Osteoblast (primary cell): ENCODE results near the gene MLKL. TPM values are rescaled to one million over a fixed set of nuclear protein-coding genes. Genes with fewer than 3 reads are reported as not detected.

Source experiments
- DNase-seq: peaks from one replicate; pipeline ENCODE4 v3.0.0; 2011; ENCODE audit warnings: low spot score, mixed read lengths; ENCODE audit not compliant: insufficient read length; ENCODE audit errors: missing footprints
- H2AFZ ChIP-seq: 2 replicates; pipeline ENCODE4 v1.6.0; 2011; ENCODE audit warnings: mild to moderate bottlenecking, low read length
- H3K27ac ChIP-seq: 2 replicates; pipeline ENCODE4 v1.5.1; 2011; ENCODE audit warnings: mild to moderate bottlenecking, low read depth, low read length, moderate library complexity
- H3K27me3 ChIP-seq: 2 replicates; pipeline ENCODE4 v1.6.0; 2012; ENCODE audit warnings: mild to moderate bottlenecking, control low read depth, inconsistent platforms, low read length, moderate library complexity; ENCODE audit not compliant: insufficient read depth
- H3K36me3 ChIP-seq: 2 replicates; pipeline ENCODE4 v1.5.1; 2011; ENCODE audit warnings: mild to moderate bottlenecking, low read length, control low read depth, moderate library complexity; ENCODE audit not compliant: insufficient read depth
- H3K4me1 ChIP-seq: 2 replicates; pipeline ENCODE4 v1.5.1; 2011; ENCODE audit warnings: mild to moderate bottlenecking, low read length, control low read depth, moderate library complexity; ENCODE audit not compliant: insufficient read depth
- H3K4me2 ChIP-seq: 2 replicates; pipeline ENCODE4 v1.6.0; 2011; ENCODE audit warnings: mild to moderate bottlenecking, low read length; ENCODE audit not compliant: insufficient read depth
- H3K4me3 ChIP-seq: fragments of 200-600 bp; sonication (generic); 3 replicates; pipeline ENCODE4 v1.5.1; 2012; ENCODE audit warnings: mild to moderate bottlenecking, low read length, inconsistent platforms; ENCODE audit not compliant: insufficient read depth
- H3K79me2 ChIP-seq: 2 replicates; pipeline ENCODE4 v1.6.0; 2012; ENCODE audit warnings: mild to moderate bottlenecking, low read length, control low read depth, inconsistent platforms; ENCODE audit not compliant: insufficient read depth
- H3K9me3 ChIP-seq: 2 replicates; pipeline ENCODE4 v1.5.1; 2011; ENCODE audit warnings: low read depth, low read length, control low read depth
- H4K20me1 ChIP-seq: 2 replicates; pipeline ENCODE4 v1.6.0; 2012; ENCODE audit warnings: mild to moderate bottlenecking, low read length, control low read depth; ENCODE audit not compliant: insufficient read depth
- total RNA-seq: library from RNA; depleted of rRNA; stranded (reverse); fragments of >200 nt; gene quantifications from 2 replicates; pipeline ENCODE4 v1.2.3, GENCODE V29; 2012
- TF ChIP-seq, protein P1 (sequence below): IDR thresholded peaks from 2 replicates; pipeline ENCODE4 v1.5.1; 2011; ENCODE audit warnings: mild to moderate bottlenecking, low read depth, low read length, moderate library complexity; ENCODE audit errors: extremely low read depth

MLKL gene
- total RNA-seq, 1 donor = 5.1 TPM

- H2AFZ ChIP-seq = no peak overlapping the region
- peak; percentile 72 for DNase-seq
- no peaks in the 10 kb centered on the region for H4K20me1 ChIP-seq
- no peaks in the 10 kb centered on the region for H3K36me3 ChIP-seq
- TF ChIP-seq, protein P1, sequence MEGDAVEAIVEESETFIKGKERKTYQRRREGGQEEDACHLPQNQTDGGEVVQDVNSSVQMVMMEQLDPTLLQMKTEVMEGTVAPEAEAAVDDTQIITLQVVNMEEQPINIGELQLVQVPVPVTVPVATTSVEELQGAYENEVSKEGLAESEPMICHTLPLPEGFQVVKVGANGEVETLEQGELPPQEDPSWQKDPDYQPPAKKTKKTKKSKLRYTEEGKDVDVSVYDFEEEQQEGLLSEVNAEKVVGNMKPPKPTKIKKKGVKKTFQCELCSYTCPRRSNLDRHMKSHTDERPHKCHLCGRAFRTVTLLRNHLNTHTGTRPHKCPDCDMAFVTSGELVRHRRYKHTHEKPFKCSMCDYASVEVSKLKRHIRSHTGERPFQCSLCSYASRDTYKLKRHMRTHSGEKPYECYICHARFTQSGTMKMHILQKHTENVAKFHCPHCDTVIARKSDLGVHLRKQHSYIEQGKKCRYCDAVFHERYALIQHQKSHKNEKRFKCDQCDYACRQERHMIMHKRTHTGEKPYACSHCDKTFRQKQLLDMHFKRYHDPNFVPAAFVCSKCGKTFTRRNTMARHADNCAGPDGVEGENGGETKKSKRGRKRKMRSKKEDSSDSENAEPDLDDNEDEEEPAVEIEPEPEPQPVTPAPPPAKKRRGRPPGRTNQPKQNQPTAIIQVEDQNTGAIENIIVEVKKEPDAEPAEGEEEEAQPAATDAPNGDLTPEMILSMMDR = no peak
- no peaks in the 10 kb centered on the region for H3K27me3 ChIP-seq
- H3K27ac ChIP-seq = no peak overlapping the region
- H3K4me1 ChIP-seq = peaks cover 8% of the 10 kb centered on the region
- H3K9me3 ChIP-seq = no peaks in the 10 kb centered on the region
- H3K79me2 ChIP-seq = no peaks in the 10 kb centered on the region
- H3K4me2 ChIP-seq = no peak overlapping the region
- no peak overlapping the region for H3K4me3 ChIP-seq
Observed at GRCh38 chr16:74736531-74737157, 36.0 kb upstream of the MLKL start.

GRCh38 chr16:74735554-74735953 lies 34.9 kb upstream of the MLKL start:
- H3K27ac ChIP-seq = no peak overlapping the region
- H3K4me1 ChIP-seq = no peaks in the 10 kb centered on the region
- no peak overlapping the region for H3K4me3 ChIP-seq
- TF ChIP-seq, protein P1 = no peak
- no peaks in the 10 kb centered on the region for H3K27me3 ChIP-seq
- no peak for DNase-seq
- no peaks in the 10 kb centered on the region for H3K79me2 ChIP-seq
- H3K36me3 ChIP-seq = no peaks in the 10 kb centered on the region
- H3K9me3 ChIP-seq = no peaks in the 10 kb centered on the region
- no peaks in the 10 kb centered on the region for H4K20me1 ChIP-seq
- no peak overlapping the region for H2AFZ ChIP-seq
- H3K4me2 ChIP-seq = no peak overlapping the region

DNA sequence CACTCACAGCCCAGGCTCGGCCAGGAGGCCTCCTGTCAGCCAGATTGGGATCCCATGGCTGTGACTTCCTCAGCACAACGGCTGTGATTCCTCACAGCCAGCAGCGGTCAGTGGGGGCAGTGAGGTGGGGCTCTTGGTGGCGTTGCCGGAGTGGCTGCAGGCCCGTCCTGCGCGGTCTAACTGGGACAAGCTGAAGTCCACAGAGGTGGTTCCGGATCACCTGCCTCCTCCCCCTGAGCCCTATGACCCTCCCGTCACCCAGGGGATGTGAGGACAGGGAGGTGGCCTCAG lies 34.4 kb upstream of the MLKL start:
- no peaks in the 10 kb centered on the region for H3K27me3 ChIP-seq
- no peaks in the 10 kb centered on the region for H3K79me2 ChIP-seq
- H2AFZ ChIP-seq = no peak overlapping the region
- no peaks in the 10 kb centered on the region for H4K20me1 ChIP-seq
- no peak overlapping the region for H3K27ac ChIP-seq
- TF ChIP-seq, protein P1 = no peak
- H3K36me3 ChIP-seq = no peaks in the 10 kb centered on the region
- no peaks in the 10 kb centered on the region for H3K4me1 ChIP-seq
- H3K4me3 ChIP-seq = no peak overlapping the region
- no peaks in the 10 kb centered on the region for H3K9me3 ChIP-seq
- no peak overlapping the region for H3K4me2 ChIP-seq
- DNase-seq = no peak

DNA sequence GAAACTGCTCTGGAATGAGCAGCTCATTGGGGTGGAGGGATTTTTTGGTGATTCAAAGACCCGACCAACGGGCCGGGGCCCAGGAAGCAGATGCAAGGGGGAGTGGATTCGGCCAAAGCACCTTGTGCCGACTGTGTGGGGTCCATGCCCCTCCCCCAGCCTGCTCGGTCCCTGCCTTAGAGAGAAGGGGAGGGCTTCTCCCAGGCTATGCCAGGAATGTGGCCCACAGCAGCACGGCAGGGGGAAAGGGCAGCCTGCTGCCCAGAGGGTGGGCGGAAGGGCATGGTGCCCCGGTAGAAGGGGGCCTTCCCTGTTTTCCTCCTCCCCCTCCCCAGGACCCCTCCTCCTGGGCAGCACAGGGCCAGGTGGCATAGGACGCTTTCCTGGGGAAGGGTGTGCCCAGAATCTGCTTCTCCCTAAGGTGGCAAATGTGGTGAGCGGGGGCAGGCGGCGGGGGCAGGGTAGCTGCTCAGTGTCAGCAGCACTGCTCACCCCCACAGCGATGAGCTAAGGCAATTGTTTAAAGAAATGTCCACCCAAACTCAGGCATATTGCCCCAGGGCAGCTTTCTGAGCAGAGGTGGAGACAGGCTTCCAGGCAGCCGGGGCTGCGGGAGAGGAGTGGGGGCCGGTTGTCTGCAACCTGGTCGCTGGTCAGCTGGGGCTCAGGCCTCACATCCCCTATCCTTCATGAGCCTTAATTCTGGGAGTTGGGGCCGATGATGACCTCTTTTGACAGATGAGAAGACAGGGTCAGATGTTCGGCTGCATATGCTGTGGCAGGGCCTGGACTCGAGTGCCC lies 33.9 kb upstream of the MLKL start:
- no peaks in the 10 kb centered on the region for H3K27me3 ChIP-seq
- H3K4me2 ChIP-seq = no peak overlapping the region
- no peaks in the 10 kb centered on the region for H3K4me1 ChIP-seq
- H2AFZ ChIP-seq = no peak overlapping the region
- H4K20me1 ChIP-seq = no peaks in the 10 kb centered on the region
- no peak overlapping the region for H3K27ac ChIP-seq
- H3K36me3 ChIP-seq = no peaks in the 10 kb centered on the region
- peak; percentile 83 for DNase-seq
- TF ChIP-seq, protein P1 = no peak
- H3K79me2 ChIP-seq = no peaks in the 10 kb centered on the region
- H3K4me3 ChIP-seq = no peak overlapping the region
- H3K9me3 ChIP-seq = no peaks in the 10 kb centered on the region
